ENCODE data around the gene LYRM2.

DNA sequence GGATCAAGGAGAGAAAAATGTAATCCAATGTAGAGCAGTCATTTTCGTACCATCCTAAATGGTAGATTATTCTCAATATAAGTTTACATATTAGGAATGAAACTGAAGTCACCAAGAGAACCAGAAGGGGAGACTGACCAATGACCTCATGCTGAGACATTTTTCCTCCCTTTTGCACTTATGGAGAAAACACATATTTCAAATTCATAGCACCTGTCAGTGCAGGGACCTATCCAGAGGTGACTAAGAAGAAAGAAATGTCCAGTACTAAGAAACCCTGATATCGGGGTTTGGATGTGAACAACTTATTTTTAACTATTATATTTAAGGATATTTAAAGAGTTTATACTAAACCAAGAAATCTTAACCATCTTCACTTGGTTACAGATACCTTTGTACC is 16.6 kb upstream of the LYRM2 start:
- TF ChIP-seq, protein P1, sequence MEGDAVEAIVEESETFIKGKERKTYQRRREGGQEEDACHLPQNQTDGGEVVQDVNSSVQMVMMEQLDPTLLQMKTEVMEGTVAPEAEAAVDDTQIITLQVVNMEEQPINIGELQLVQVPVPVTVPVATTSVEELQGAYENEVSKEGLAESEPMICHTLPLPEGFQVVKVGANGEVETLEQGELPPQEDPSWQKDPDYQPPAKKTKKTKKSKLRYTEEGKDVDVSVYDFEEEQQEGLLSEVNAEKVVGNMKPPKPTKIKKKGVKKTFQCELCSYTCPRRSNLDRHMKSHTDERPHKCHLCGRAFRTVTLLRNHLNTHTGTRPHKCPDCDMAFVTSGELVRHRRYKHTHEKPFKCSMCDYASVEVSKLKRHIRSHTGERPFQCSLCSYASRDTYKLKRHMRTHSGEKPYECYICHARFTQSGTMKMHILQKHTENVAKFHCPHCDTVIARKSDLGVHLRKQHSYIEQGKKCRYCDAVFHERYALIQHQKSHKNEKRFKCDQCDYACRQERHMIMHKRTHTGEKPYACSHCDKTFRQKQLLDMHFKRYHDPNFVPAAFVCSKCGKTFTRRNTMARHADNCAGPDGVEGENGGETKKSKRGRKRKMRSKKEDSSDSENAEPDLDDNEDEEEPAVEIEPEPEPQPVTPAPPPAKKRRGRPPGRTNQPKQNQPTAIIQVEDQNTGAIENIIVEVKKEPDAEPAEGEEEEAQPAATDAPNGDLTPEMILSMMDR (IDR thresholded peaks at IDR 0.05) = no peak
- TF ChIP-seq EP300 (IDR thresholded peaks at IDR 0.05) = no peak
- no peak for TF ChIP-seq POLR2A (IDR thresholded peaks at IDR 0.05)

Measured in ovary (tissue), 3 donors.